A172 (cell line): ENCODE results near the gene GAREM1. TPM values are rescaled to one million over a fixed set of nuclear protein-coding genes. Genes with fewer than 3 reads are reported as not detected.
"Not testable (repeated sequence)": the region's sequence is repeated elsewhere in the genome, so short reads cannot be mapped to it uniquely, and the experiment has no call there.

Source experiments
- DNase-seq: peaks from one replicate; pipeline ENCODE4 v3.0.0-alpha.2; 2015; ENCODE audit warnings: low spot score
- total RNA-seq: library from RNA; depleted of rRNA; stranded (reverse); fragments of >200 nt; shearing (Covaris generic); gene quantifications from 2 replicates; pipeline ENCODE4 v1.2.3, GENCODE V29; 2014

The GAREM1 gene
- total RNA-seq, 1 experiment from 2014 or later: not detected

- DNase-seq: no peak
Observed at GRCh38 chr18:32368991-32369390, 101.7 kb downstream of the GAREM1 start.

GRCh38 chr18:32368170-32368569 lies 102.5 kb downstream of the GAREM1 start:
- no peak for DNase-seq

GRCh38 chr18:32366586-32367538 lies 103.8 kb downstream of the GAREM1 start:
- DNase-seq: no peak

- DNase-seq: no peak
Observed at GRCh38 chr18:32362484-32362883, 108.2 kb downstream of the GAREM1 start.

- DNase-seq: no peak
Observed at GRCh38 chr18:32360682-32361345, 109.9 kb downstream of the GAREM1 start.

GRCh38 chr18:32358529-32358928 lies 112.2 kb downstream of the GAREM1 start:
- no peak for DNase-seq

- no peak for DNase-seq
Observed at GRCh38 chr18:32358075-32358474, 112.6 kb downstream of the GAREM1 start.

- no peak for DNase-seq
Observed at GRCh38 chr18:32355896-32356295, 114.8 kb downstream of the GAREM1 start.

GRCh38 chr18:32354518-32354917 lies 116.2 kb downstream of the GAREM1 start:
- no peak for DNase-seq

GRCh38 chr18:32353257-32353656 lies 117.4 kb downstream of the GAREM1 start:
- DNase-seq: no peak

- DNase-seq: no peak
Observed at GRCh38 chr18:32351032-32351431, 119.7 kb downstream of the GAREM1 start.

- DNase-seq: peak; percentile 6
Observed at GRCh38 chr18:32349728-32350395, 120.8 kb downstream of the GAREM1 start.

- no peak for DNase-seq
Observed at GRCh38 chr18:32346671-32347070, 124.0 kb downstream of the GAREM1 start.

GRCh38 chr18:32343634-32344033 lies 127.0 kb downstream of the GAREM1 start:
- DNase-seq: no peak

GRCh38 chr18:32341112-32341511 lies 129.6 kb downstream of the GAREM1 start:
- DNase-seq: not testable (repeated sequence)

GRCh38 chr18:32339045-32339444 lies 131.6 kb downstream of the GAREM1 start:
- DNase-seq: no peak

- DNase-seq: no peak
Observed at GRCh38 chr18:32337821-32338220, 132.9 kb downstream of the GAREM1 start.

GRCh38 chr18:32337347-32337746 lies 133.3 kb downstream of the GAREM1 start:
- DNase-seq: no peak

- no peak for DNase-seq
Observed at GRCh38 chr18:32335228-32335627, 135.5 kb downstream of the GAREM1 start.

- no peak for DNase-seq
Observed at GRCh38 chr18:32333781-32334180, 136.9 kb downstream of the GAREM1 start.

- no peak for DNase-seq
Observed at GRCh38 chr18:32332708-32333107, 138.0 kb downstream of the GAREM1 start.

GRCh38 chr18:32328974-32329373 lies 141.7 kb downstream of the GAREM1 start:
- no peak for DNase-seq
